HG02642 (cell line): Measurements from ENCODE around the gene SLC7A11.
"Not testable (repeated sequence)": the region's sequence is repeated elsewhere in the genome, so short reads cannot be mapped to it uniquely, and the experiment has no call there.

ENCODE experiments used
- ATAC-seq: cut with Tn5 transposase; IDR thresholded peaks from one replicate; pipeline ENCODE4 v1.9.1; 2021; ENCODE audit warnings: mild to moderate bottlenecking; ENCODE audit not compliant: unreplicated experiment, poor library complexity

The SLC7A11 gene

DNA sequence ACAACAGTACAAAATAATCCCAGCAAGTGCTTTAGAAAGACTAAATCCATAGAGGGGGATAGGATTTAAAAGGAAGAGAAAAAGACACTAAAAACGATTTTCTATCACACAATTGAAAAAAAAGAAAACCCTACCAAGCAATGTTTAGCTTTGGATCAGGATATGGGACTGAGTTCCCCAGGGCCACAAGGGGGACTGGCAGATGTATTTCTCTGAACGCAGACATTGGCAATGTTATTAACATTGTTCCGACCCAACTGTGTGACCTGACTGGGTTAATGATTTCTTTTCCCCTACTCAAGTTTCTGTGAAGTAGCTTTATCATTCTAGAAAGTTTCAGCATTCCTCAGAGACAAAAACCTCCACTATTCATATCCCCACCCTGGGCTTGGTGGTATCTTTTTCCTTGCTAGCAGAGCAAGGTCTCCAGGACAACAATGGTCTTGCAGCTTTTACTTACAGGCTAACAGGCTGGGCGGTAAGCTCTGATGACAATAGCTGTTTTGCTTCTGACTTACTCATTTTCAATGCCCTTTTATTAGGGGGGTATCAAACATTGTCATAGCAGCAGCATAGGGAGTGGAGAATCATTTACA is 25.8 kb downstream of the SLC7A11 start:
- no peak for ATAC-seq

- ATAC-seq, result not testable (repeated sequence)
These were observed 31.6 kb downstream of the SLC7A11 start for GRCh38 chr4:138210576-138210975.

GRCh38 chr4:138209094-138209493 is 33.1 kb downstream of the SLC7A11 start:
- no peak for ATAC-seq

GRCh38 chr4:138205531-138206233 is 36.5 kb downstream of the SLC7A11 start:
- ATAC-seq, result no peak

DNA sequence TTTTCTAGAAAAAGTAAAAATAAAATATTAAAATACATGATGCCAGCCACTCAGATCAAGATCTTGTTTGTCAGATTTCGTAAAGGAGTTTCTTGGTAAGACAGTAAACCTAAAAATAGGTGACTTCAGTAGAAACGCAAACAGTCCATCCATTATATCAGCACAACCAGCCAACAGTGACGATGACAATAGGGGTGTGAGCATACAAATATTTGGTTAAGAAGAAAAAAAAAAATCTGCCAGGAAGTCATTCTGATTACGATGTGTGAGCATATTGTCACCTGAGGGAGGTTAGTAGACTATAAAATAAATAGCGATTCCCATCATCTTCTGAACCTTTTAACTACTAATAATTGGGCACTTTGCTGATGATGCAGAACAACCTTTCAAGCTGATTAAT is 37.6 kb downstream of the SLC7A11 start:
- no peak for ATAC-seq

DNA sequence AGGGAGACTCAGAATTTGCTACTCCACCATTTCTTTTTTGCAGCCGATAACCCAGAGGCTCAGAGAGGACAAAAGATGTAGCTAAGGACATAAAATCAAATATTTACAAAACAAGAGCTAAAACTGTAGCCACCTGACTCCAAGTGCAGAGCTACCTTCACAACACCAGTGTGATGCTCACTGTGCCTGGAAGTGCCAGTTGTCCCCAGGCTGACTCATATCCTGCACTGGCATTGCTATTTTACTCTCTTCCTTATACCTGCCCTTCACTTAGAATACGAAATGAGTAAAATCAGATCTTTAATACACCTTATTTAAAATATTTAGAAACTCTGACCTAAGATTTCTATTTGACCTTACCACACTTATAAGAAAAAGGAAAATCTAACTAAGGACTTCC is 39.5 kb downstream of the SLC7A11 start:
- no peak for ATAC-seq

DNA sequence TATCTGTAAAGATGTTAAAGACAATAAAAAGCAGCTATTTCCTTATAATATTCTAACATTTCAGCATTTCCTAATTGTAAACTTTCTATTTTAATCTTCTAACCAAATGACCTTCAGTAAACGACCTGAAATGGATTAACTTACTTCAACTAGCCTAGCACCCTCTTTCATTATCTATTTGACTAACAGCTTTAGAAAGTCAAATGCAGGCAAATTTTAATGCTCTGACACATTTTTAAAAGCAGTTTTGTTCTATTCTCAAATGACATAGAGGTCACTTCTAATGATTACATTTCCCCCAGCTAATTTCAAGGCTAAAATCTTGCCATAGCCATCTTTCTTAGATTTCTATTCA is 41.9 kb downstream of the SLC7A11 start:
- ATAC-seq, result peak; percentile 33

DNA sequence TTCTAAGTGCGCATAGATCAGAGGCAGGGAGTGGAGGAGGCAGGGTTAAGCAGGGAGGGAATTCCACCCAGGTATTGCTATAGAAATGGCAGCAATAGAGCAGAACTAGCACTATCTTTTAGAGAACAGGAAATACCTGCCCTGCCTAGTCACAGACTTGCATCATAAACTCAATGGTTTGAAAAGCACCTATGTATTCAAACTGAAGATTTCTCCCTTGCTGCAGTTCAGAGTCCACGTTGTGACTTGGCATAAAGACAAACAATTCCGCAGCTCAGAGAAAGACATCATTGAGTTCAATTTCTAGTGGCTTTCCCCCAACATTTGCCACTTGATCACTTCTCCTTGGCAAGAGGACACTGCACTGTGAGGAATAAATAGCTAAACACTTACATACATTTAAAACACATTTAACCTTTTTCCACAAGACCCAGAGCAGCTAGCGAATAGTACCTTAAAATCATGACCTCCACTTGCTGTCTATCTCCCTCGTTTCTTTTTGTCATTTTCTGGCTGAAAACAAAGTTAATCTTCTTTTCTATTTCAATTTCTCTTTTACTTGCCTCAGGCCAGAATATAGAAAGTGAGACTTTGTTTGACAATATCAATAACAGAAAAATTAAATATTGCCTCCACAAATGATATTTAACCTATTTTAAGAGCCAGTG is 42.4 kb downstream of the SLC7A11 start:
- ATAC-seq, result peak; percentile 71

GRCh38 chr4:138196153-138196552 is 46.0 kb downstream of the SLC7A11 start:
- no peak for ATAC-seq

- ATAC-seq, result no peak
These were observed 48.2 kb downstream of the SLC7A11 start for GRCh38 chr4:138193963-138194362.

GRCh38 chr4:138192113-138192512 is 50.0 kb downstream of the SLC7A11 start:
- no peak for ATAC-seq

GRCh38 chr4:138190452-138190858 is 51.7 kb downstream of the SLC7A11 start:
- peak; percentile 98 for ATAC-seq

DNA sequence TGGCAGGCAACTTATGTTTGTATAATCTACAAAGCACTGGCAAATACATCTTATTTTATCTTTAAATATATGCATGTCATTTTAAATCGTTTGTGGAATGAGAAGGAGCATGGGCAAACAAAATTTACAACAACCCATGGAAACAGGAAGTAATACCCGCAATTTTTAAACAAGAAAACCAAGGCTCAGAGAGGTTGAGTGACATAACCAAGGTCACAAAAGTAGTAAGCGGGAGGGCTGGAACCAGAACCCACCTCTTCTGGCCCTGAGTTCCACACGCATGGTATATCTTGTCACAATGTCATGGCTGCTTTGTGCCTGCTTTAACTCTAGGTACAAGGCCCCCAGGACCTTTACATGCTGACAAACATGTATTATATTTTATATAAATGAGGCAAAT is 52.9 kb downstream of the SLC7A11 start:
- ATAC-seq, result no peak

- no peak for ATAC-seq
These were observed 53.6 kb downstream of the SLC7A11 start for GRCh38 chr4:138188406-138189084.

DNA sequence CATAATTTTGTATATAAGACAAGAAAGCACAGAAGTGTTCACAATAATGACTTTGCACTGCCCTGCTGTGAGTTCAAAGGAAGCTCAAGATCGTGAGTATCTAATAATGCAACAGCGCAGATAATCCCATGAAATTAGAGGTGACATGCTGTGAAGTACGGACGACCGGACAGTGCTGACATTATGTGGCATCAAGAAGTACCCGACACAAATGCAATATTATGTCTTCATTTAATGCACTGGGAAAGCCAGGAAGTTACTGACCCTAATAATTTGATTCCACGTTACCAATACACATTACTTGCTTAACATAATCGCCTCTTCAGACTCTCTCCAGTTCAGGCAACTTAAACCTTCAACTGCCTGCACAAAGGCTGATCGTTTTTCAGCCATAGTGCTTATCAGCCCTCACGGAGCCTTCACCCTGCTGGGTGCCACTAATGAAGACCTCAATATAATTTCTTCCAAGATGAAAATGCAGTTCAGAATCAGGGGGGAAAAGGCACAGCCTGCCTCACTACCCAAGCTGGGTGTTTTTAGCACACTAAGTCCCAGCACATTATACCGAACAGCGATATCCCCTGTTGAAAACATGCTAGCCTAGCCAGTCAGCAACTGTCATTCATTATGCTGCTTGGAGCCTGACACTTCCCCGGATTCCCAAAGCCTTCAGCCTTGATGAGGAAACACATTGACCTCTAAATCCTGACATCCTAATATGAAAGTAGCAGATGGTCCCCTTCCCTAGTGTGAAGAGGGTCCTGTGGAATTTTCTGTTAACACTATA is 56.1 kb downstream of the SLC7A11 start:
- no peak for ATAC-seq

GRCh38 chr4:138184886-138185285 is 57.3 kb downstream of the SLC7A11 start:
- ATAC-seq, result no peak

GRCh38 chr4:138182838-138183426 is 59.2 kb downstream of the SLC7A11 start:
- peak; percentile 64 for ATAC-seq

DNA sequence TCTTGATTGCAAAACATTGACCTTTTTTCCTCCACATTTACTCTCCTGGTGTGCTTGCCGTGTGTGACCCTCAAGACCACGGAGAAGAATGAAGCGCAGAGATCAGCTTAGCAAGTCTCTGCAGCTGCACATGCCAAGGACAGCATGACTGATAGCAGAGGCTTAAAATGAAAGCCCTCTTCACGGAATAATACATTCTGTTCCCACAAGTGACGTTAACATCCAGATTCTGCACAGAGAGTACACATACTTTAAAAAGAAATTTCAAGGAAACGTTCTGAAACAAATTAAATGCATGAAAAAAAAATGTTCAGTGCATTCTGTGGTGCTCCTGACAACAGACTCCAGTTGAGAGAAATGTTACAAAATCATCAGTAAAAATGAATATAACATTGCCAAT is 60.9 kb downstream of the SLC7A11 start:
- no peak for ATAC-seq

GRCh38 chr4:138178566-138178965 is 63.6 kb downstream of the SLC7A11 start:
- ATAC-seq, result no peak
